HG03442 (cell line): ENCODE measurements around the gene WWOX.

ENCODE experiments used
- ATAC-seq: cut with Tn5 transposase; IDR thresholded peaks from one replicate; pipeline ENCODE4 v1.9.1; 2021; ENCODE audit warnings: mild to moderate bottlenecking, moderate library complexity; ENCODE audit not compliant: unreplicated experiment

The WWOX gene

GRCh38 chr16:78484509-78485058 lies 385.1 kb downstream of the WWOX start:
- no peak for ATAC-seq

DNA sequence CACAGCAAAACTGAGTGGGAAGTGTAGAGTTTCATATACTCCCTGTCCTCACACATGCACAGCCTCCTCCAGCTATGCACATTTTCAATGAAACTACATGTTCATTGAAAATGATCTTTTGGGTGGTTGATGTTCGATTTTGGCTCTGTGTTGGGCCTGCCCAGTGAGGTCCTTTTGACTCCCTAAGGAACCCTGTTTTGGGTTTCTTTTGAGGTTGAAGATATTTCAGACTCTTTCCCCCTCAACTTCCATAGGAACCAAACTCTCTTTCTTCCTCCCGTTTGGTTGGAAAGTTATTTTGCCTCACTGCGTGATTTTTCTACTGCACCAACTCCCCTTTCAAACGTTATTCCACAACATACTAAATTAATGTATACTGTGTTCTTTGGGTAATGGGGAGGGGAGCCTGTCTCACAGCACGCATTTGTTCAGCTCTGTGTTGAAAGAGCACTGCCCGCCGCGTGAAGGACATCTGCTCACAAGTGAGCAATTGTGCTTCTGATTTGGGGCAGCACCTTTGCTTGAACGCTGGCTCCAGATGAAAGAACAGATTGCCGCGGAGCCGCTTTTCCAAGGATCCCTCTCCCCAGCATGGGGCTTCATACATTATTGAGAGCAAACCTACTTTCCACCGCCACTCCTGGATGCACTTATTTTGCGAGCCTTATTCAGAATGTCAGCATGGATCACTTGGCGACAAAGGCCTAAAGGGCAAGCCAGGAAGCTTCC lies 385.9 kb downstream of the WWOX start:
- ATAC-seq: no peak

- no peak for ATAC-seq
These were observed 386.4 kb downstream of the WWOX start for GRCh38 chr16:78485917-78486257.

DNA sequence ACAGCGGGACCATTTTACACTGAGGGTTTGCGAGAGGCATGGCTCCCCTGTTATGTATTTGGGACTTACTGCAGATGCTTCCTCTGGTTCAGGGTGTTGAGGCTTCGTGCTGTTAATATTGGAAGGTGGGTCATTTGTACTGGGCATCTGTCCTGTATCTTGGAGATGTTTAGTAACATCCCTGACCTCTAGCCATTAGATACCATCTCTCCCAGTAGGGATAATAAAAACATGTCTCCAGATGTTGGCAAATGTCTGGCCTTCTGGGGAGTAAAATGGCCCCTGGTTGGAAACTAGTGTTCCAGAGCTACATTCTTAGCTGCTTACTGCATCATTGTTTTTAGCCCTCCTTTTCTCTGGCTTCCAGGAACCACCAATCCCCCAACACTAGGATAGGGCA lies 388.0 kb downstream of the WWOX start:
- no peak for ATAC-seq

GRCh38 chr16:78489072-78489471 lies 389.6 kb downstream of the WWOX start:
- ATAC-seq: no peak

DNA sequence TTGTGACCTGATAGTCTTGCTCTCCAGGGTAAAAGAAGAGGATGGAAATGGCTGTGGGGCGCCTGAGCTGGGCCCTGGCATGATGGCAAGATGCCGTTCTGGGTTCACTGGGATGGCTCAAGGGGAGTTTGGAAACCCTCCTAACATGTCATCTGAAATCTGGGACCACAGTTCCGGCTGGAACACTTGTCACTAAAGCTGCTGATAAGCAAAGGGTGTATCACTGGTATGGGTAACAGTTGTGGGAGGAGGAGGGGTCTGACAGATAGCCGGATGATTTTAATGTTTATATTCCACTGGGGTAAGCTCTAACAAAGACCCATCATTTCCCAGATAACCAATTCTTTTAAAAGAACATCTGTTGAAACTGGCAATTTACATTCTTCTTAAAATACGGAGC lies 390.2 kb downstream of the WWOX start:
- no peak for ATAC-seq

DNA sequence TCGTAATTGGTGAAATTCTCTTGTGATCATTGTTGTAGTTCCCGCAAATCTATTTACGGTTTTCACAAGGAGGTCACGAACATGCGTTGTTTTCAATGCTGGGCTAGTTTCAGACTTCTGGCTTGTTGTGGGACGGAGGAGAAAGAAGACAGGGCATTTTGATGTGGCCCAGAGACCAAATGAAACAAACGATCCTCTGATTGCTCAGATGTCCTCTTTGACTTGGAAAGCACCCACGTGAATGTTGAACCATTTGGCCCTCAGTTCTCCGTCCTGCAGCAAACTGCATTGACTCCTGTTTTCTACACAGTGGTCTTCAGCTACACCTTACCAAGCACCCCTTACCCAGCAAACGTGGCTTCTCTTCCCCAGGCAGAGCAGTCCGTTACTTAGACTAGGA lies 391.0 kb downstream of the WWOX start:
- no peak for ATAC-seq

DNA sequence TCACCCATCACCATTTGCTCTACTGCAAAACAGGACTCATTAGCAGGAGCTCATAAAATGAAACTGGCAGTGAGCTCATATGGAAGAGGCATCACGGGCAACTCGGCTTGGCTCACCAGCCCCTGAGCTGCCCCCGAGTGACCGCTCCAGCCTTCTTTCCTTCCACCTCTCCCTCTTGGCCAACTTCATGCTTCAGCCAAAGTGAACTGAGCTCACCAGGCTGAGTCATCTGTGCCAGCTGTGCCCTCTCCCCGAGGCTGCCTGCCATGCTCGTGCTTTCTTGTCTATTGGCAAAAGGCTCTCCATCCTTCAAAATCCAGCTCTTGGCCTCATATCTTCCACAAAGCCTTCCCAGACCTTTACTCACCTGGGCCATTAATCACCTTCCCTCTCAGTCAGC lies 391.4 kb downstream of the WWOX start:
- no peak for ATAC-seq

GRCh38 chr16:78493573-78493972 lies 394.1 kb downstream of the WWOX start:
- ATAC-seq: no peak

DNA sequence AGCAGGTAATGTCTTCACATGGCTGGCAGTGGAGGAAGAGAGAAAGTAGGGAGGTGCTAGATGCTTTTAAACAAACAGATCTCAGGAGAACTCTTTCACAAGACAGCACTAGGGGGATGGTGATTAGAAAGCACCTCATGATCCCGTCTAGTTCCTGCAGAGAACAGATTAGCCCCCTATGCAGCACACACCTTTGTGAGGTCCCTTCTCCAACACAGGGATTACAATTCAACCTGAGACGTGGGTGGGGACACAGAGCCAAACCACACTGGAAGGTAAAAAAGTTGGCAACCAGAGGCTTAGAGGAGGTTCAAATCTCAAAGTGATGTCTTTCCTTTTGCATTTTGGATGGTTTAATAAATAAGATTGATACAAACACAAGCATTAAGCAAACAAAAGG lies 394.7 kb downstream of the WWOX start:
- ATAC-seq: no peak

DNA sequence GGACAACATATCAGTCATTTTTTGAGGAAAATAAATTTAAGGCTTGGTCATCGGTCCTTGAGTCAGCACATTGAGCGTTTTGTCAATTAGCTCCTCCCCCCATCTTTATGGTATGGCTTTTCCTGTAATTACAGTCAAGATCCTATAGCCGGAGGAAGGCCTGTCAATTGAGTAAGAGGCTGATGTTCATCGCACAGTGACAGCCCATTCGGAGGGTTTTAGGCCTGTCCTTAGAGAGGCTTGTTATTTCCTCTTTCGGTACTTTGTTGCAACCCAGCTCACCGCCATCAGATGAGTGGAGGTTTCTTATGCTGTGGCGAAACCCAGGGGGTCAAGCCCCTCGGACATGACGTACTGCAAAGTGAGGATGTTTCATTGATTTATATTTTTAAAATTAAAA lies 395.2 kb downstream of the WWOX start:
- ATAC-seq: no peak

- no peak for ATAC-seq
These were observed 396.7 kb downstream of the WWOX start for GRCh38 chr16:78496189-78496588.

- ATAC-seq: no peak
These were observed 399.9 kb downstream of the WWOX start for GRCh38 chr16:78499399-78499798.

GRCh38 chr16:78500659-78501270 lies 401.3 kb downstream of the WWOX start:
- no peak for ATAC-seq

DNA sequence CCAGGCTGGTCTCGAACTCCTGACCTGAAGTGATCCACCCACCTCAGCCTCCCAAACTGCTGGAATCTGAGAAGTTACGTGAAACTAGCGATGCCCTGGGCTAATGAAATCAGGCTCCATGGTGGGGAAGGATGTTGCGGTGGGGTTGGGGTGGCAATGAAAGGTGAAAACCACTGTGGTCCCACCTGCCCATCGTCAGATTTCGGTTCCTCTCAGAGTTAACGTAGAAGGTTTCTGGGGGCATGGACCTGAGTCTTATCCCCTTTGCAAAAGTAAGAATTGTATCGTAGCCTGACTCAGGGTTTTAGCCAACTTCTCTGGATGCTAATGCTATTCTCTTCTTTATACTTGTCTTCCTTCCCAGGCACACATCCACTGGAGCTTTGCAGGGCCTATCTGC lies 402.3 kb downstream of the WWOX start:
- ATAC-seq: no peak

DNA sequence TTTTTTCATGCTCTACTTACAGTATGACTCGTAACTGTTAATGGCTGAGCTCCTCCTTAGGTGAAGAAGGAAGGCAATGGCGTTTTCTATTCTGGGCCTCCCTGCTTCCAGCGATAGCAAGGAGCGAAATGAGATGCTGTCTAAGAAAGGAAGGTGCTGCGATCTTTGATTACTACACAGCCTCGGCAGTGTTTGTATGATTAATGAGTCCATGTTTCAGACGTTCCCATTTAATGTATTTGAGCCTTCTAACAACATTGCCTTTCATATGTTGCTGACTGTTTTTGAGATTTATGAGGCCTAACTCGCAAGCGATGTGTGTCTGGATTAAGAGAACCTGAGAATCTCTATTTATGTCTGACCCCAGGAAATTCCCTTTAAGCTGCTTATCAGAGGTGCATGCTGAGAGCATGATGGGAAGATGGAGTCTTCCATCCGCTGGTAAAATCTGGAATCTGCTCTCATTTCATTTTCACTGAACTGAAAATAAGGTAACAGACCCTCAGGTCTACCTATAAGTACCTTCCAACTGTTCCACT lies 403.4 kb downstream of the WWOX start:
- ATAC-seq: no peak

- ATAC-seq: no peak
These were observed 404.1 kb downstream of the WWOX start for GRCh38 chr16:78503602-78504001.

DNA sequence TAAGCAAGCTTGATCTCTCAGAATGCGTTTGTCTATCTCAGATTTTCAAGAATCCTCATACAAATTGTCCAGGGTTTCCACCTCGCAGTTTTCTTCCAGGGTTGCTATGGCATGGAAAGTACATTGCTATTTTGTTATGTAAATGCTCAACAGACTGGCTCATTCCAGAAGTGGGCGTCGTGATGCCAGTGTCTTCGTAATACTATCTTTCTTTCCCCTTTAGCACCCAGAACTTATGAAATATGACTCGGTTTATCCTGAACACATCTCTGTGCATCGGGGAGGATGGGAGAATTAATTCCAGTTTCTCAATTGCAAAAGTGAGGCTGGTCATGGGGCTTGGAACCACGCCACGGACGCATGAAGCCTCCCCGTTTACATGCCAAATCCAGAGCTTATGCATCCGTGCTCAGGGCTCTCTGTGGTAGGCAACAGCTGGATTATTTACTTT lies 405.0 kb downstream of the WWOX start:
- no peak for ATAC-seq

GRCh38 chr16:78505036-78505435 lies 405.6 kb downstream of the WWOX start:
- no peak for ATAC-seq

DNA sequence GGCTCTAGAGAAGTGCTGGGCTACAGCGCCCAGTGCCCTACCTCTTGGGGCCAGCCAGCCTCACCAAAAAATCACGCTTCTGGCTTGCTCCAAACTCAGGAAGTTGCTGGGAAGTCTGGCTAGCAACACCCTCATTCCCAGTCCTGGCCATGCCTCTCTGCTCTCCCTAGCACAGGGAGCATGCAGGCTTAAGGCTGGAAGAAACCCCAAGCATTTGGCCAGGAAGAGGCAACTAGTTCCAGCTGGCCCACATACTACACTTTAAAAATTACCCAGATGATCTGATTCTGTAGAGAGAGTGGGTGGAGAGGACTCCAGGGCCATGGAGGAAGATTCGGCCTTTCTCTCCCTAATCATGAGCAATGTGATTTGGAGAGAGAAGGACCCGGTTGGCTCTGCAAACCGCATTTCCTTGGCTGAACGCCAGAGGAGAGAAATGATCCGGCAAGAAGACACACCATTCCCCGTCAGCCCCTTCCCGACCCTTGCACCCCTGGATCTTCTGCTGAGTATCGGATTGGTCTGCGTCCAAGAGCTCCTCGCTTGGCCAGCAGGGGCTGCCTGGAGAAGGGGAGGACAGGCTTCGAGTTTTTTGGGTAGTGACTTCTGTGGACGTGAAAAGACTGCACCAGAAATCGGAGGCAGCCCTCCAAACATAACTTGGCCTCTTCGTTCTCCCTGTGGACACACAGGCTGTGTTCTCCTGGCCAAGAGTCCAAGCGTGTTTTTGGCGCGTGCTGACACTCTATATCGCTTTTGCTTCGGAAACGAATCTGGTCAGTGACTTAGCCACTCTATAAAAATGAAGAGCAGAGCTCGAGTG lies 406.3 kb downstream of the WWOX start:
- ATAC-seq: no peak

DNA sequence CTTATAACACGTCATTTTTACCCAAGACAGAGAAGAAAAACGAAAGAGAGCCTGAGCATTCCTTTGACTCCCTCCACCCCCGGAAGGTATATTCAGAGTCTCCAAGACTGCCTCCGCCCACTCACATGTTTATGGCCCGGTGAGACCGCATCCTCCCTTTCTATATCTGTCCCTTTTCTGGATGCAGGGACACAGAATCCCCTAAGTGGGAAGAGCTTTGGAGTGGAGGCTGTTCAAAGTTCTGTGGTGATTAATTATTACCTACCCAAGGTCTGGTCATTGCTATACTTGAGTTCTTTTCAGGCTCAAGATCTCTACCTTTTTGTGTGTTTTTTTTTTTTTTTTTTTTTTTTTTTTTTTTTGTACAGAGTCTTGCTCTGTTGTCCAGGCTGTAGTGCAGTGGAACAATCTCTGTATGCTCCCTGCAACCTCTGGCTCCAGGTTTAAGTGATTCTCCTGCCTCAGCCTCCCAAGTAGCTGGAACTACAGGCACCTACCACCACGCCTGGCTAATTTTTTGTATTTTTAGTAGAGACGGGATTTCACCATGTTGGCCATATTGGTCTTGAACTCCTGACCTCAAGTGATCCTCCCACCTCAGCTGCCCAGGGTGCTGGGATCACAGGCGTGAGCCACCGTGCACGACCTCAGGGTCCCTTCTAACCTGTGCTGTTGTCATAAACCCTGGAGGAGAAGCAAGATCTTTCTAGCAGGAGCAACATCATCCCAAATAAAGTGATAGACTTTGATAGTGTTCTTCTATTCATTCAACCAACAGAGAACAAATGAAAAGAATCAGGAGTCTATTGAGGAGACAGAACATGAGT lies 407.1 kb downstream of the WWOX start:
- no peak for ATAC-seq
